HepG2 (cell line): ENCODE results near the gene ALK. TPM values are rescaled to one million over a fixed set of nuclear protein-coding genes. Genes with fewer than 3 reads are reported as not detected.

Experiments used
- ATAC-seq: fragments of 200-7000 bp; cut with Tn5 transposase; 3 replicates; pipeline ENCODE4 v1.9.1; 2020; ENCODE audit warnings: mild to moderate bottlenecking, moderate library complexity
- BruUV-seq: library from RNA; stranded (reverse); fragments of 400-500 nt; replicated peaks from 2 replicates; lab custom pipeline; 2021; lab: Mats Ljungman, UMichigan
- CTCF ChIA-PET: fragments of 300-600 bp; formaldehyde crosslinking; extraction: SDS; loops from one replicate; lab custom pipeline; 2021; ENCODE audit warnings: low total read pairs, inconsistent platforms, low intra/inter-chr PET ratio; lab: Yijun Ruan, JAX
- POLR2A ChIA-PET: fragments of 350-600 bp; sonication (Branson Sonifier 250); formaldehyde crosslinking; loops from one replicate; lab custom pipeline; 2020; ENCODE audit warnings: antibody characterized with exemption, inconsistent platforms; lab: Yijun Ruan, JAX
- DNase-seq: peaks from one replicate; pipeline ENCODE4 v3.0.0-alpha.2; 2015; ENCODE audit warnings: low spot score
- FAIRE-seq: peaks from 3 replicates; lab custom pipeline; 2011; peaks lifted over from hg19 to GRCh38; lab: Jason Lieb, UNC
- H2AFZ ChIP-seq: one replicate; pipeline ENCODE4 v1.6.1; 2011; ENCODE audit warnings: low read length, inconsistent platforms
- H3K27ac ChIP-seq: fragments of 300-600 bp; 3 replicates; pipeline ENCODE4 v1.8.0; 2011; ENCODE audit warnings: mixed run types, mild to moderate bottlenecking, mixed read lengths, low read length, inconsistent platforms; ENCODE audit not compliant: insufficient read depth; ENCODE audit errors: extremely low read length
- H3K27me3 ChIP-seq, 2 experiments: fragments of 200-600 bp in 1 of 2; 2 replicates in 1 of 2; 3 replicates in 1 of 2; pipeline versions ENCODE4 v1.6.0 to v1.8.0; 2011; ENCODE audit warnings: low read length in 2 of 2, mild to moderate bottlenecking in 2 of 2, moderate library complexity in 2 of 2, inconsistent platforms in 1 of 2; ENCODE audit not compliant: insufficient read depth in 2 of 2, control insufficient read depth in 1 of 2
- H3K36me3 ChIP-seq, 2 experiments: fragments of 200-600 bp in 1 of 2; replicated peaks in 1 of 2; 2 replicates in 1 of 2; 3 replicates in 1 of 2; pipeline versions ENCODE4 v1.5.1 to v1.8.0; 2011; ENCODE audit warnings: low read length in 2 of 2, inconsistent platforms in 1 of 2; ENCODE audit not compliant: insufficient read depth in 2 of 2, control insufficient read depth in 1 of 2
- H3K4me1 ChIP-seq: 2 replicates; pipeline ENCODE4 v1.5.1; 2012; ENCODE audit warnings: low read length, inconsistent platforms; ENCODE audit not compliant: insufficient read depth
- H3K4me2 ChIP-seq: 2 replicates; pipeline ENCODE4 v1.6.0; 2011; ENCODE audit warnings: low read depth, low read length, inconsistent platforms
- H3K4me3 ChIP-seq, 3 experiments: fragments of 200-600 bp in 1 of 3; sonication (generic), shearing (Covaris generic) in 1 of 3; replicated peaks in 1 of 3; 2 replicates each; pipeline ENCODE4 v1.5.1; 2011 to 2016; ENCODE audit warnings: low read length in 3 of 3, inconsistent platforms in 2 of 3, low read depth in 2 of 3, mild to moderate bottlenecking in 2 of 3, control low read depth in 1 of 3, mixed read lengths in 1 of 3; ENCODE audit not compliant: insufficient read depth in 1 of 3
- H3K79me2 ChIP-seq: one replicate; pipeline ENCODE4 v1.6.1; 2011; ENCODE audit warnings: low read length, inconsistent platforms; ENCODE audit not compliant: insufficient read depth
- H3K9ac ChIP-seq: 2 replicates; pipeline ENCODE4 v1.6.0; 2011; ENCODE audit warnings: mild to moderate bottlenecking, low read depth, low read length, inconsistent platforms; ENCODE audit not compliant: insufficient read depth
- H3K9me3 ChIP-seq: 2 replicates; pipeline ENCODE4 v1.5.1; 2012; ENCODE audit warnings: mild to moderate bottlenecking, low read length
- H4K20me1 ChIP-seq: 2 replicates; pipeline ENCODE4 v1.6.0; 2011; ENCODE audit warnings: inconsistent platforms, mild to moderate bottlenecking, low read length, moderate library complexity; ENCODE audit not compliant: insufficient read depth
- HNRNPL ChIP-seq: fragments of 200-400 bp; formaldehyde crosslinking; IDR thresholded peaks from 2 replicates; pipeline ENCODE4 v1.6.1; 2017; ENCODE audit warnings: mild to moderate bottlenecking, low read depth, low read length
- MED1 ChIP-seq: sonication (generic); formaldehyde crosslinking; IDR thresholded peaks from 2 replicates; pipeline ENCODE4 v1.4.0; 2020; ENCODE audit warnings: missing genetic modification reagents
- PRPF4 ChIP-seq: fragments of 200-400 bp; formaldehyde crosslinking; IDR thresholded peaks from 2 replicates; pipeline ENCODE4 v1.6.1; 2016; ENCODE audit warnings: low read length, low read depth; ENCODE audit not compliant: poor library complexity, severe bottlenecking
- RARA ChIP-seq: IDR thresholded peaks from 2 replicates; pipeline ENCODE4 v1.6.1; 2016; ENCODE audit warnings: missing genetic modification reagents, missing compliant biosample characterization
- ZGPAT ChIP-seq: IDR thresholded peaks from 2 replicates; pipeline ENCODE4 v1.6.1; 2016; ENCODE audit warnings: mild to moderate bottlenecking
- ZNF737 ChIP-seq: sonication (generic); formaldehyde crosslinking; IDR thresholded peaks from 2 replicates; pipeline ENCODE4 v1.5.0; 2020; ENCODE audit warnings: missing genetic modification reagents, mild to moderate bottlenecking, borderline replicate concordance
- ZNF879 ChIP-seq: sonication (generic); formaldehyde crosslinking; IDR thresholded peaks from 2 replicates; pipeline ENCODE4 v1.8.1; 2023; ENCODE audit warnings: missing genetic modification reagents
- WGBS: methylation state at CpG from one replicate; pipeline ENCODE4 v1.1.6; 2017; ENCODE audit warnings: low lambda C conversion rate; 5-methylcytosine and 5-hydroxymethylcytosine counted together
- in situ Hi-C: cut with HindIII; loops from 2 replicates; pipeline ENCODE4 v1.10.0; 2017; ENCODE audit warnings: low pct_unique_long_range_greater_than_20kb; ENCODE audit not compliant: extremely low pct_ligation_motif_present
- intact Hi-C: fragments of 100-400 bp; cut with micrococcal nuclease; formaldehyde crosslinking; loops from one replicate; pipeline ENCODE4 v1.10.0; 2022; ENCODE audit not compliant: unreplicated experiment
- polyA plus RNA-seq, 8 experiments: library from polyadenylated mRNA; depleted of rRNA in 3 of 8; stranded (reverse) in 7 of 8; unstranded in 1 of 8; fragments of >200 nt; fragmentation: Illumina TruSeq in 4 of 8; extraction: Trizol in 4 of 8; gene quantifications; 2 replicates each; pipeline versions ENCODE4 v1.2.1 to v1.2.3, GENCODE V29; 2011 to 2016; ENCODE audit warnings: low read depth in 4 of 8, missing spikeins in 1 of 8, mixed read lengths in 1 of 8; ENCODE audit not compliant: insufficient read depth in 1 of 8
- total RNA-seq, 5 experiments: library from RNA; depleted of rRNA; stranded (reverse); fragments of >200 nt; fragmentation: Illumina TruSeq; extraction: Trizol; gene quantifications; 2 replicates each; pipeline ENCODE4 v1.2.3, GENCODE V29; 2016; ENCODE audit warnings: low read depth in 1 of 5
- TF ChIP-seq, protein P1 (sequence below): sonication (generic); formaldehyde crosslinking; IDR thresholded peaks from 2 replicates; pipeline ENCODE4 v1.4.0; 2020; ENCODE audit warnings: missing genetic modification reagents, low read depth, mild to moderate bottlenecking, borderline replicate concordance

Gene ALK
- total and polyA plus RNA-seq, 2 of the 13 experiments (the other 11 are each of a cell fraction or from before 2014, with no cell fraction given): not detected

- ChIA-PET CTCF (no interaction called here), POLR2A (no interaction called here)
- intact Hi-C loops (no loop called here), in situ Hi-C loops (no loop called here)
- Histone ChIP-seq H4K20me1 (no peaks in the 10 kb centered on the region), H3K4me3 (no peak overlapping the region), H3K27ac (no peak overlapping the region), H3K9ac (no peak overlapping the region), H3K9me3 (no peaks in the 10 kb centered on the region), H3K79me2 (no peaks in the 10 kb centered on the region), H3K27me3 (peaks cover 2 to 7% of the 10 kb centered on the region in 2 experiments; a peak in 2 of 5 replicates), H3K4me1 (no peaks in the 10 kb centered on the region), H2AFZ (no peak overlapping the region), H3K36me3 (no peaks in the 10 kb centered on the region), H3K4me2 (no peak overlapping the region)
- no peak for TF ChIP-seq ZNF879 (CRISPR knock-in tag)
- TF ChIP-seq HNRNPL: no peak
- TF ChIP-seq RARA (CRISPR knock-in tag): no peak
- no peak for TF ChIP-seq MED1 (CRISPR knock-in tag)
- TF ChIP-seq ZGPAT (CRISPR knock-in tag): no peak
- TF ChIP-seq, protein P1, sequence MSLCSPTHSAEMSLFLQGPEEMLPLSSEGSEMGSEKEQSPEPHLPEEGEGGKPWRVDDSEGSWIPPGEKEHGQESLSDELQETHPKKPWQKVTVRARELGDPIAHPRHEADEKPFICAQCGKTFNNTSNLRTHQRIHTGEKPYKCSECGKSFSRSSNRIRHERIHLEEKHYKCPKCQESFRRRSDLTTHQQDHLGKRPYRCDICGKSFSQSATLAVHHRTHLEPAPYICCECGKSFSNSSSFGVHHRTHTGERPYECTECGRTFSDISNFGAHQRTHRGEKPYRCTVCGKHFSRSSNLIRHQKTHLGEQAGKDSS (CRISPR knock-in tag): no peak
- TF ChIP-seq ZNF737 (CRISPR knock-in tag): no peak
- TF ChIP-seq PRPF4: no peak
- 3% methylated on average over 2 of the region's 2 CpGs for WGBS
- ATAC-seq: no peak
- DNase-seq: no peak
- no TSS peak for BruUV-seq
- FAIRE-seq: no peak
These were observed 526.4 kb downstream of the ALK start for GRCh38 chr2:29394981-29395350.
